ENCODE results near the gene KCTD6.

- TF ChIP-seq ZNF274 (IDR thresholded peaks at IDR 0.05; ENCODE audit: low read depth, low read length) = no peak
- TF ChIP-seq YY1 (IDR thresholded peaks at IDR 0.05; ENCODE audit: insufficient read depth, insufficient read length) = no peak
Observed at GRCh38 chr3:58534592-58535494, 42.9 kb downstream of the KCTD6 start.
